HCT116 (cell line): ENCODE data around the gene TMEM181. TPM values are rescaled to one million over a fixed set of nuclear protein-coding genes. Genes with fewer than 3 reads are reported as not detected.

ENCODE experiments used
- ATAC-seq: fragments of 200-7000 bp; cut with Tn5 transposase; 2 replicates; pipeline ENCODE4 v1.9.1; 2020; ENCODE audit warnings: mild to moderate bottlenecking, moderate library complexity
- BruUV-seq: library from RNA; stranded (reverse); fragments of 400-500 nt; replicated peaks from 2 replicates; lab custom pipeline; 2021; lab: Mats Ljungman, UMichigan
- CTCF ChIA-PET: fragments of 300-600 bp; sonication (Branson Sonifier 250); formaldehyde crosslinking; loops from one replicate; lab custom pipeline; 2021; ENCODE audit warnings: antibody characterized with exemption; lab: Charles Lee
- POLR2A ChIA-PET: fragments of 300-600, 350-600 bp; sonication (Branson Sonifier 250); formaldehyde crosslinking; loops from one replicate; lab custom pipeline; 2021; ENCODE audit warnings: antibody characterized with exemption; lab: Charles Lee
- RAD21 ChIA-PET, 2 experiments: fragments of 300-600 bp; sonication (Branson Sonifier 250); formaldehyde crosslinking; loops; one replicate each; lab custom pipeline; 2023; ENCODE audit warnings: low total read pairs in 2 of 2; ENCODE audit not compliant: uncharacterized antibody in 2 of 2, unreplicated experiment in 2 of 2, low non-redundant PET in 1 of 2; lab: Charles Lee
- DNase-seq: peaks from one replicate; pipeline ENCODE4 v3.0.0-alpha.2; 2010; ENCODE audit warnings: low read depth, low spot score
- H2AFZ ChIP-seq: fragments of 200-600 bp; shearing (Covaris generic), sonication (generic); 2 replicates; pipeline ENCODE4 v1.6.1; 2017; ENCODE audit warnings: low read depth, mixed run types, mixed read lengths, antibody characterized with exemption, low read length; ENCODE audit not compliant: poor library complexity, severe bottlenecking
- H3K27ac ChIP-seq: 2 replicates; pipeline ENCODE4 v1.5.1; 2012; ENCODE audit warnings: low read depth, low read length
- H3K27me3 ChIP-seq: fragments of 200-600 bp; sonication (generic); 2 replicates; pipeline ENCODE4 v1.6.1; 2016; ENCODE audit warnings: mixed run types, low read length, mixed read lengths; ENCODE audit not compliant: insufficient read depth
- H3K36me3 ChIP-seq, 2 experiments: fragments of 200-500 bp in 1 of 2; fragments of 200-600 bp in 1 of 2; sonication (Bioruptor generic) in 1 of 2; sonication (generic) in 1 of 2; 2 replicates each; pipeline versions ENCODE4 v1.5.1 to v1.6.1; 2014 to 2016; ENCODE audit warnings: low read length in 2 of 2, inconsistent platforms in 1 of 2, mixed read lengths in 1 of 2, mixed run types in 1 of 2; ENCODE audit not compliant: insufficient read depth in 2 of 2, control insufficient read depth in 1 of 2
- H3K4me1 ChIP-seq, 2 experiments: fragments of 200-600 bp in 1 of 2; sonication (generic) in 1 of 2; 2 replicates each; pipeline versions ENCODE4 v1.5.1 to v1.6.1; 2012 to 2017; ENCODE audit warnings: low read length in 2 of 2, inconsistent platforms in 1 of 2, mild to moderate bottlenecking in 1 of 2, mixed read lengths in 1 of 2, mixed run types in 1 of 2, moderate library complexity in 1 of 2; ENCODE audit not compliant: insufficient read depth in 2 of 2, control insufficient read depth in 1 of 2
- H3K4me2 ChIP-seq: fragments of 200-600 bp; sonication (generic); 2 replicates; pipeline ENCODE4 v1.6.1; 2017; ENCODE audit warnings: mixed run types, low read length, mixed read lengths
- H3K4me3 ChIP-seq, 2 experiments: fragments of 200-600 bp in 1 of 2; sonication (generic) in 1 of 2; replicated peaks in 1 of 2; 2 replicates each; pipeline ENCODE4 v1.5.1; 2011 to 2016; ENCODE audit warnings: low read length in 2 of 2, control low read depth in 1 of 2, low read depth in 1 of 2, mild to moderate bottlenecking in 1 of 2, mixed read lengths in 1 of 2, mixed run types in 1 of 2
- H3K79me2 ChIP-seq: fragments of 200-600 bp; sonication (generic); 2 replicates; pipeline ENCODE4 v1.6.1; 2017; ENCODE audit warnings: mild to moderate bottlenecking, mixed run types, low read length, moderate library complexity, mixed read lengths; ENCODE audit not compliant: insufficient read depth
- H3K9ac ChIP-seq: fragments of 200-600 bp; sonication (generic); 2 replicates; pipeline ENCODE4 v1.6.1; 2016; ENCODE audit warnings: low read length, mixed read lengths
- H3K9me2 ChIP-seq: fragments of 200-600 bp; sonication (generic), shearing (Covaris generic); 2 replicates; pipeline ENCODE4 v1.6.1; 2017; ENCODE audit warnings: mixed run types, mild to moderate bottlenecking, moderate library complexity; ENCODE audit not compliant: insufficient read depth
- H3K9me3 ChIP-seq, 2 experiments: fragments of 200-500 bp in 1 of 2; fragments of 200-600 bp in 1 of 2; sonication (Bioruptor generic) in 1 of 2; sonication (generic) in 1 of 2; 2 replicates each; pipeline ENCODE4 v1.6.1; 2014 to 2017; ENCODE audit warnings: low read length in 2 of 2, mixed read lengths in 2 of 2, inconsistent platforms in 1 of 2, low read depth in 1 of 2, mild to moderate bottlenecking in 1 of 2, mixed run types in 1 of 2, moderate library complexity in 1 of 2; ENCODE audit not compliant: control insufficient read depth in 1 of 2, insufficient read depth in 1 of 2
- H4K20me1 ChIP-seq: fragments of 200-600 bp; sonication (generic), shearing (Covaris generic); 2 replicates; pipeline ENCODE4 v1.6.1; 2017; ENCODE audit warnings: mixed run types, mild to moderate bottlenecking, moderate library complexity; ENCODE audit not compliant: insufficient read depth
- CBX3 ChIP-seq: IDR thresholded peaks from 2 replicates; pipeline ENCODE4 v1.6.1; 2012; ENCODE audit warnings: low read depth
- CEBPB ChIP-seq: IDR thresholded peaks from 2 replicates; pipeline ENCODE4 v1.6.1; 2012; ENCODE audit warnings: low read depth
- CTCF ChIP-seq, 3 experiments: fragments of 200-600 bp in 1 of 3; sonication (generic) in 1 of 3; IDR thresholded peaks in 2 of 3; conservative IDR thresholded peaks in 1 of 3; 2 replicates each; pipeline ENCODE4 v1.5.1; 2012 to 2017; ENCODE audit warnings: low read depth in 2 of 3, low read length in 2 of 3, antibody characterized with exemption in 1 of 3, borderline replicate concordance in 1 of 3, control low read depth in 1 of 3, mild to moderate bottlenecking in 1 of 3, mixed read lengths in 1 of 3, mixed run types in 1 of 3, moderate library complexity in 1 of 3; ENCODE audit not compliant: insufficient read depth in 1 of 3
- EZH2 ChIP-seq: fragments of 200-600 bp; sonication (generic); IDR thresholded peaks from 2 replicates; pipeline ENCODE4 v1.6.1; 2017; ENCODE audit warnings: antibody characterized with exemption, mixed run types
- EZH2phosphoT487 ChIP-seq: fragments of 200-600 bp; IDR thresholded peaks from 2 replicates; pipeline ENCODE4 v1.6.1; 2018; ENCODE audit warnings: antibody characterized with exemption, borderline replicate concordance
- JUND ChIP-seq: IDR thresholded peaks from 2 replicates; pipeline ENCODE4 v1.6.1; 2012
- POLR2A ChIP-seq: IDR thresholded peaks from 2 replicates; pipeline ENCODE4 v1.7.0; 2011; ENCODE audit warnings: borderline replicate concordance; ENCODE audit not compliant: insufficient read depth, insufficient read length; ENCODE audit errors: extremely low read depth
- SIN3A ChIP-seq: IDR thresholded peaks from 2 replicates; pipeline ENCODE4 v1.6.1; 2012; ENCODE audit warnings: low read depth
- TCF7L2 ChIP-seq: IDR thresholded peaks from 2 replicates; pipeline ENCODE4 v1.7.0; 2011; ENCODE audit warnings: borderline replicate concordance, inconsistent platforms; ENCODE audit not compliant: insufficient read depth, insufficient read length; ENCODE audit errors: extremely low read depth
- YY1 ChIP-seq: IDR thresholded peaks from 2 replicates; pipeline ENCODE4 v1.6.1; 2011; ENCODE audit warnings: low read length, low read depth, moderate library complexity, mild to moderate bottlenecking; ENCODE audit not compliant: insufficient replicate concordance; ENCODE audit errors: extremely low read depth
- intact Hi-C: fragments of 100-400 bp; cut with micrococcal nuclease; formaldehyde crosslinking; loops from 2 replicates; pipeline ENCODE4 v1.10.0; 2022
- total RNA-seq: library from RNA; stranded (reverse); gene quantifications from one replicate; pipeline ENCODE4 v1.2.1, GENCODE V29; 2021; ENCODE audit not compliant: unreplicated experiment

TMEM181 gene
- total RNA-seq, 1 experiment from 2014 or later = 34.4 TPM

- TF ChIP-seq YY1 (no peak), POLR2A (no peak), EZH2phosphoT487 (no peak), CTCF (IDR thresholded peaks at IDR 0.05 in 2 of 3, conservative IDR thresholded peaks at IDR 0.05 in 1 of 3; ENCODE audit: borderline replicate concordance in 1 of 3, insufficient read depth in 1 of 3, low read depth in 2 of 3, low read length in 2 of 3) (no peak)
Measured at GRCh38 chr6:158624684-158625682, 65.1 kb downstream of the TMEM181 start (continued).

GRCh38 chr6:158625881-158626305 lies 66.0 kb downstream of the TMEM181 start:
- H2AFZ ChIP-seq = no peak overlapping the region
- TF ChIP-seq YY1 = no peak
- no peak for TF ChIP-seq EZH2
- TF ChIP-seq SIN3A = no peak
- no peak for TF ChIP-seq JUND
- TF ChIP-seq CEBPB = no peak
- no peak for TF ChIP-seq CBX3
- no peak for TF ChIP-seq CTCF (IDR thresholded peaks at IDR 0.05 in 2 of 3, conservative IDR thresholded peaks at IDR 0.05 in 1 of 3; ENCODE audit: borderline replicate concordance in 1 of 3, insufficient read depth in 1 of 3, low read depth in 2 of 3, low read length in 2 of 3)
- TF ChIP-seq TCF7L2 = no peak
- no peak overlapping the region for H3K4me2 ChIP-seq
- H3K9me2 ChIP-seq = no peaks in the 10 kb centered on the region
- no peaks in the 10 kb centered on the region for H3K9me3 ChIP-seq
- H3K27ac ChIP-seq = no peak overlapping the region
- BruUV-seq = no TSS peak
- H4K20me1 ChIP-seq = no peaks in the 10 kb centered on the region
- RAD21 ChIA-PET = no interaction called here
- H3K9ac ChIP-seq = no peak overlapping the region
- ATAC-seq = no peak
- H3K4me3 ChIP-seq = no peak overlapping the region
- no peaks in the 10 kb centered on the region for H3K27me3 ChIP-seq
- DNase-seq = no peak
- CTCF ChIA-PET = no interaction called here
- peaks cover 6 to 17% of the 10 kb centered on the region in 2 experiments; a peak in 3 of 4 replicates for H3K4me1 ChIP-seq
- peaks cover 11% of the 10 kb centered on the region; the same call in 1 of the 2 replicates for H3K79me2 ChIP-seq
- POLR2A ChIA-PET = no interaction called here
- intact Hi-C loops = no loop called here
- peaks cover 18 to 58% of the 10 kb centered on the region in 2 experiments for H3K36me3 ChIP-seq
